HG03196 (cell line): ENCODE measurements around the gene PREP.

ENCODE experiments used
- ATAC-seq: cut with Tn5 transposase; IDR thresholded peaks from one replicate; pipeline ENCODE4 v1.9.1; 2021; ENCODE audit not compliant: unreplicated experiment

Gene PREP

GRCh38 chr6:105310947-105311346 is 91.9 kb downstream of the PREP start:
- ATAC-seq, result no peak

- ATAC-seq, result no peak
These were observed 92.5 kb downstream of the PREP start for GRCh38 chr6:105310371-105310770.

- ATAC-seq, result no peak
These were observed 94.0 kb downstream of the PREP start for GRCh38 chr6:105308840-105309239.

GRCh38 chr6:105305521-105305920 is 97.4 kb downstream of the PREP start:
- no peak for ATAC-seq

- no peak for ATAC-seq
These were observed 98.1 kb downstream of the PREP start for GRCh38 chr6:105304825-105305224.

GRCh38 chr6:105304366-105304765 is 98.5 kb downstream of the PREP start:
- no peak for ATAC-seq

GRCh38 chr6:105302617-105303128 is 100.2 kb downstream of the PREP start:
- ATAC-seq, result no peak

GRCh38 chr6:105301756-105302616 is 100.9 kb downstream of the PREP start:
- ATAC-seq, result no peak

- ATAC-seq, result no peak
These were observed 101.8 kb downstream of the PREP start for GRCh38 chr6:105301072-105301503.

- ATAC-seq, result no peak
These were observed 102.8 kb downstream of the PREP start for GRCh38 chr6:105300090-105300489.

GRCh38 chr6:105294129-105294528 is 108.8 kb downstream of the PREP start:
- ATAC-seq, result no peak

- no peak for ATAC-seq
These were observed 110.1 kb downstream of the PREP start for GRCh38 chr6:105292689-105293339.

- no peak for ATAC-seq
These were observed 111.4 kb downstream of the PREP start for GRCh38 chr6:105291525-105291924.

GRCh38 chr6:105282631-105283585 is 120.0 kb downstream of the PREP start:
- ATAC-seq, result no peak

GRCh38 chr6:105280033-105280432 is 122.8 kb downstream of the PREP start:
- ATAC-seq, result no peak

- no peak for ATAC-seq
These were observed 123.4 kb downstream of the PREP start for GRCh38 chr6:105279463-105279862.

- no peak for ATAC-seq
These were observed 124.1 kb downstream of the PREP start for GRCh38 chr6:105278813-105279212.

GRCh38 chr6:105278035-105278434 is 124.8 kb downstream of the PREP start:
- no peak for ATAC-seq

- ATAC-seq, result no peak
These were observed 126.5 kb downstream of the PREP start for GRCh38 chr6:105276374-105276773.

- no peak for ATAC-seq
These were observed 127.3 kb downstream of the PREP start for GRCh38 chr6:105275542-105275941.

GRCh38 chr6:105274678-105275077 is 128.2 kb downstream of the PREP start:
- ATAC-seq, result no peak
